ENCODE data around the gene GRIN1. TPM values are rescaled to one million over a fixed set of nuclear protein-coding genes. Genes with fewer than 3 reads are reported as not detected.

The GRIN1 gene
- total RNA-seq, 4 donors from 2014 or later: 0.14 TPM; not detected in 3

GRCh38 chr9:137105814-137106661 lies 32.9 kb upstream of the GRIN1 start:
- TF ChIP-seq POLR2A (IDR thresholded peaks at IDR 0.05) (no peak), EP300 (IDR thresholded peaks at IDR 0.05; ENCODE audit: low read depth) (no peak), CTCF (IDR thresholded peaks at IDR 0.05) (no peak), POLR2AphosphoS5 (IDR thresholded peaks at IDR 0.05) (no peak)
- no peak overlapping the region for H3K4me3 ChIP-seq
- intact Hi-C loops (cut with DNase I; ENCODE audit: low total_unique reads) (no loop called here), in situ Hi-C loops (cut with MboI; ENCODE audit: low pct_ligation_motif_present in 1 of 4, low pct_unique_long_range_greater_than_20kb in 1 of 4, low sequenced_read_pairs in 3 of 4) (loop anchor here in 1 of 4 donors (25.0 kb wide), 1 partner anchor 106 kb away; the partner anchor contains the start of genes NDOR1, RNF208, TMEM203 and TPRN)
- H3K36me3 ChIP-seq: peaks cover 0 to 34% (median 6%) of the 10 kb centered on the region in 4 donors
- no peak overlapping the region for H3K27ac ChIP-seq
- DNase-seq: no peak
- H3K9me3 ChIP-seq: no peaks in the 10 kb centered on the region
- no peaks in the 10 kb centered on the region for H3K27me3 ChIP-seq
- 95% methylated on average over 27 of the region's 31 CpGs; no CpG with 5 or more reads in 1 of the 2 donors for WGBS, 2 donors (ENCODE audit: low coverage in 1 of 2)
- H3K4me1 ChIP-seq: no peaks in the 10 kb centered on the region

- in situ Hi-C loops (cut with MboI; ENCODE audit: low pct_ligation_motif_present in 1 of 4, low pct_unique_long_range_greater_than_20kb in 1 of 4, low sequenced_read_pairs in 3 of 4): loop anchor here in 1 of 4 donors (25.0 kb wide), 1 partner anchor 106 kb away; the partner anchor contains the start of genes NDOR1, RNF208, TMEM203 and TPRN
- 95% methylated on average over 27 of the region's 27 CpGs; no CpG with 5 or more reads in 1 of the 2 donors for WGBS, 2 donors (ENCODE audit: low coverage in 1 of 2)
- H3K27me3 ChIP-seq: no peaks in the 10 kb centered on the region
- no peak overlapping the region for H3K4me3 ChIP-seq
- peaks cover 0 to 27% (median under 1%) of the 10 kb centered on the region in 4 donors for H3K36me3 ChIP-seq
- H3K4me1 ChIP-seq: no peaks in the 10 kb centered on the region
- no peak for DNase-seq
- TF ChIP-seq EP300 (IDR thresholded peaks at IDR 0.05; ENCODE audit: low read depth) (no peak), POLR2A (IDR thresholded peaks at IDR 0.05) (no peak), POLR2AphosphoS5 (IDR thresholded peaks at IDR 0.05) (no peak), CTCF (IDR thresholded peaks at IDR 0.05) (no peak)
- intact Hi-C loops (cut with DNase I; ENCODE audit: low total_unique reads): no loop called here
- no peak overlapping the region for H3K27ac ChIP-seq
- H3K9me3 ChIP-seq: no peaks in the 10 kb centered on the region
Measured at GRCh38 chr9:137106662-137107250, 32.2 kb upstream of the GRIN1 start.

- Histone ChIP-seq H3K27ac (no peak overlapping the region), H3K4me3 (no peak overlapping the region), H3K36me3 (peaks cover 0 to 22% (median 0%) of the 10 kb centered on the region in 4 donors), H3K27me3 (no peaks in the 10 kb centered on the region), H3K4me1 (no peaks in the 10 kb centered on the region), H3K9me3 (no peaks in the 10 kb centered on the region)
- WGBS, 2 donors (ENCODE audit: low coverage in 1 of 2): 90% methylated on average over 27 of the region's 27 CpGs; no CpG with 5 or more reads in 1 of the 2 donors
- in situ Hi-C loops (cut with MboI; ENCODE audit: low pct_ligation_motif_present in 1 of 4, low pct_unique_long_range_greater_than_20kb in 1 of 4, low sequenced_read_pairs in 3 of 4): loop anchor here in 1 of 4 donors (25.0 kb wide), 1 partner anchor 105 kb away; the partner anchor contains the start of genes NDOR1, RNF208, TMEM203 and TPRN
- TF ChIP-seq EP300 (IDR thresholded peaks at IDR 0.05; ENCODE audit: low read depth) (no peak), POLR2A (IDR thresholded peaks at IDR 0.05) (no peak), CTCF (IDR thresholded peaks at IDR 0.05) (no peak), POLR2AphosphoS5 (IDR thresholded peaks at IDR 0.05) (no peak)
- intact Hi-C loops (cut with DNase I; ENCODE audit: low total_unique reads): no loop called here
- no peak for DNase-seq
Measured at GRCh38 chr9:137107312-137107921, 31.5 kb upstream of the GRIN1 start.

- Histone ChIP-seq H3K27me3 (no peaks in the 10 kb centered on the region), H3K27ac (no peak overlapping the region), H3K4me3 (no peak overlapping the region), H3K36me3 (peaks cover 0 to 16% (median 0%) of the 10 kb centered on the region in 4 donors), H3K4me1 (no peaks in the 10 kb centered on the region), H3K9me3 (no peaks in the 10 kb centered on the region)
- in situ Hi-C loops (cut with MboI; ENCODE audit: low pct_ligation_motif_present in 1 of 4, low pct_unique_long_range_greater_than_20kb in 1 of 4, low sequenced_read_pairs in 3 of 4) (loop anchor here in 1 of 4 donors (25.0 kb wide), 1 partner anchor 104 kb away; the partner anchor contains the start of genes NDOR1, RNF208, TMEM203 and TPRN), intact Hi-C loops (cut with DNase I; ENCODE audit: low total_unique reads) (no loop called here)
- DNase-seq: no peak
- WGBS, 2 donors (ENCODE audit: low coverage in 1 of 2): 95% methylated on average over 15 of the region's 17 CpGs; no CpG with 5 or more reads in 1 of the 2 donors
- TF ChIP-seq EP300 (IDR thresholded peaks at IDR 0.05; ENCODE audit: low read depth) (no peak), POLR2AphosphoS5 (IDR thresholded peaks at IDR 0.05) (no peak), CTCF (IDR thresholded peaks at IDR 0.05) (no peak), POLR2A (IDR thresholded peaks at IDR 0.05) (no peak)
Measured at GRCh38 chr9:137107982-137108381, 31.0 kb upstream of the GRIN1 start.
